HepG2 (cell line): ENCODE data around the gene ELK1. TPM values are rescaled to one million over a fixed set of nuclear protein-coding genes. Genes with fewer than 3 reads are reported as not detected.
A peak's percentile ranks its signal among the peaks of the same experiment; 100 is the strongest.

Experiments used
- IKZF1 ChIP-seq: fragments of 450-650 bp; IDR thresholded peaks from 2 replicates; pipeline ENCODE4 v1.7.1; 2016
- JUND ChIP-seq: sonication (generic); formaldehyde crosslinking; IDR thresholded peaks from 2 replicates; pipeline ENCODE4 v1.8.0; 2022; ENCODE audit warnings: mild to moderate bottlenecking, missing genetic modification reagents
- MXD4 ChIP-seq: IDR thresholded peaks from 2 replicates; pipeline ENCODE4 v1.6.1; 2016; ENCODE audit warnings: mild to moderate bottlenecking, missing biosample characterization, missing genetic modification reagents
- PAWR ChIP-seq: sonication (generic); formaldehyde crosslinking; IDR thresholded peaks from 2 replicates; pipeline ENCODE4 v1.4.0; 2020; ENCODE audit warnings: missing genetic modification reagents, mild to moderate bottlenecking, borderline replicate concordance
- PCBP1 ChIP-seq: fragments of 200-400 bp; formaldehyde crosslinking; IDR thresholded peaks from 2 replicates; pipeline ENCODE4 v1.6.1; 2017; ENCODE audit warnings: mild to moderate bottlenecking, low read depth, low read length, borderline replicate concordance
- PLSCR1 ChIP-seq: sonication (generic); formaldehyde crosslinking; IDR thresholded peaks from 2 replicates; pipeline ENCODE4 v1.5.0; 2020; ENCODE audit warnings: missing genetic modification reagents, mild to moderate bottlenecking, borderline replicate concordance
- RELA ChIP-seq: sonication (generic); formaldehyde crosslinking; IDR thresholded peaks from 2 replicates; pipeline ENCODE4 v1.4.0; 2020; ENCODE audit warnings: missing genetic modification reagents
- SUZ12 ChIP-seq: fragments of 150-350 bp; IDR thresholded peaks from 2 replicates; pipeline ENCODE4 v1.6.1; 2014; ENCODE audit warnings: low read depth, low read length
- YEATS4 ChIP-seq: sonication (generic); formaldehyde crosslinking; IDR thresholded peaks from 2 replicates; pipeline ENCODE4 v1.4.0; 2020; ENCODE audit warnings: missing genetic modification reagents, borderline replicate concordance
- ZNF234 ChIP-seq: sonication (generic); formaldehyde crosslinking; conservative IDR thresholded peaks from 2 replicates; pipeline ENCODE4 v1.5.1; 2020; ENCODE audit warnings: mild to moderate bottlenecking, missing genetic modification reagents
- ZNF777 ChIP-seq: sonication (generic); formaldehyde crosslinking; IDR thresholded peaks from 2 replicates; pipeline ENCODE4 v1.4.0; 2020; ENCODE audit warnings: missing genetic modification reagents
- ZNF782 ChIP-seq: sonication (generic); formaldehyde crosslinking; IDR thresholded peaks from 2 replicates; pipeline ENCODE4 v1.4.0; 2020; ENCODE audit warnings: missing genetic modification reagents, mild to moderate bottlenecking, borderline replicate concordance
- ZNF839 ChIP-seq: sonication (generic); formaldehyde crosslinking; IDR thresholded peaks from 2 replicates; pipeline ENCODE4 v1.4.0; 2020; ENCODE audit warnings: missing genetic modification reagents, mild to moderate bottlenecking, borderline replicate concordance
- polyA plus RNA-seq, 8 experiments: library from polyadenylated mRNA; depleted of rRNA in 3 of 8; stranded (reverse) in 7 of 8; unstranded in 1 of 8; fragments of >200 nt; fragmentation: Illumina TruSeq in 4 of 8; extraction: Trizol in 4 of 8; gene quantifications; 2 replicates each; pipeline versions ENCODE4 v1.2.1 to v1.2.3, GENCODE V29; 2011 to 2016; ENCODE audit warnings: low read depth in 4 of 8, missing spikeins in 1 of 8, mixed read lengths in 1 of 8; ENCODE audit not compliant: insufficient read depth in 1 of 8
- total RNA-seq, 5 experiments: library from RNA; depleted of rRNA; stranded (reverse); fragments of >200 nt; fragmentation: Illumina TruSeq; extraction: Trizol; gene quantifications; 2 replicates each; pipeline ENCODE4 v1.2.3, GENCODE V29; 2016; ENCODE audit warnings: low read depth in 1 of 5
- TF ChIP-seq, protein P1 (sequence below): sonication (generic); formaldehyde crosslinking; IDR thresholded peaks from 2 replicates; pipeline ENCODE4 v1.5.0; 2020; ENCODE audit warnings: mild to moderate bottlenecking, missing genetic modification reagents, borderline replicate concordance
- TF ChIP-seq, protein P2 (sequence below): sonication (generic); formaldehyde crosslinking; IDR thresholded peaks from 2 replicates; pipeline ENCODE4 v1.5.1; 2020; ENCODE audit warnings: mild to moderate bottlenecking, missing genetic modification reagents, borderline replicate concordance
- TF ChIP-seq, protein P3 (sequence below): sonication (generic); formaldehyde crosslinking; IDR thresholded peaks from 2 replicates; pipeline ENCODE4 v1.4.0; 2020; ENCODE audit warnings: missing genetic modification reagents

ELK1 gene
- total and polyA plus RNA-seq, 2 of the 13 experiments (the other 11 are each of a cell fraction or from before 2014, with no cell fraction given): 4.3 to 7.2 TPM

- TF ChIP-seq, protein P1, sequence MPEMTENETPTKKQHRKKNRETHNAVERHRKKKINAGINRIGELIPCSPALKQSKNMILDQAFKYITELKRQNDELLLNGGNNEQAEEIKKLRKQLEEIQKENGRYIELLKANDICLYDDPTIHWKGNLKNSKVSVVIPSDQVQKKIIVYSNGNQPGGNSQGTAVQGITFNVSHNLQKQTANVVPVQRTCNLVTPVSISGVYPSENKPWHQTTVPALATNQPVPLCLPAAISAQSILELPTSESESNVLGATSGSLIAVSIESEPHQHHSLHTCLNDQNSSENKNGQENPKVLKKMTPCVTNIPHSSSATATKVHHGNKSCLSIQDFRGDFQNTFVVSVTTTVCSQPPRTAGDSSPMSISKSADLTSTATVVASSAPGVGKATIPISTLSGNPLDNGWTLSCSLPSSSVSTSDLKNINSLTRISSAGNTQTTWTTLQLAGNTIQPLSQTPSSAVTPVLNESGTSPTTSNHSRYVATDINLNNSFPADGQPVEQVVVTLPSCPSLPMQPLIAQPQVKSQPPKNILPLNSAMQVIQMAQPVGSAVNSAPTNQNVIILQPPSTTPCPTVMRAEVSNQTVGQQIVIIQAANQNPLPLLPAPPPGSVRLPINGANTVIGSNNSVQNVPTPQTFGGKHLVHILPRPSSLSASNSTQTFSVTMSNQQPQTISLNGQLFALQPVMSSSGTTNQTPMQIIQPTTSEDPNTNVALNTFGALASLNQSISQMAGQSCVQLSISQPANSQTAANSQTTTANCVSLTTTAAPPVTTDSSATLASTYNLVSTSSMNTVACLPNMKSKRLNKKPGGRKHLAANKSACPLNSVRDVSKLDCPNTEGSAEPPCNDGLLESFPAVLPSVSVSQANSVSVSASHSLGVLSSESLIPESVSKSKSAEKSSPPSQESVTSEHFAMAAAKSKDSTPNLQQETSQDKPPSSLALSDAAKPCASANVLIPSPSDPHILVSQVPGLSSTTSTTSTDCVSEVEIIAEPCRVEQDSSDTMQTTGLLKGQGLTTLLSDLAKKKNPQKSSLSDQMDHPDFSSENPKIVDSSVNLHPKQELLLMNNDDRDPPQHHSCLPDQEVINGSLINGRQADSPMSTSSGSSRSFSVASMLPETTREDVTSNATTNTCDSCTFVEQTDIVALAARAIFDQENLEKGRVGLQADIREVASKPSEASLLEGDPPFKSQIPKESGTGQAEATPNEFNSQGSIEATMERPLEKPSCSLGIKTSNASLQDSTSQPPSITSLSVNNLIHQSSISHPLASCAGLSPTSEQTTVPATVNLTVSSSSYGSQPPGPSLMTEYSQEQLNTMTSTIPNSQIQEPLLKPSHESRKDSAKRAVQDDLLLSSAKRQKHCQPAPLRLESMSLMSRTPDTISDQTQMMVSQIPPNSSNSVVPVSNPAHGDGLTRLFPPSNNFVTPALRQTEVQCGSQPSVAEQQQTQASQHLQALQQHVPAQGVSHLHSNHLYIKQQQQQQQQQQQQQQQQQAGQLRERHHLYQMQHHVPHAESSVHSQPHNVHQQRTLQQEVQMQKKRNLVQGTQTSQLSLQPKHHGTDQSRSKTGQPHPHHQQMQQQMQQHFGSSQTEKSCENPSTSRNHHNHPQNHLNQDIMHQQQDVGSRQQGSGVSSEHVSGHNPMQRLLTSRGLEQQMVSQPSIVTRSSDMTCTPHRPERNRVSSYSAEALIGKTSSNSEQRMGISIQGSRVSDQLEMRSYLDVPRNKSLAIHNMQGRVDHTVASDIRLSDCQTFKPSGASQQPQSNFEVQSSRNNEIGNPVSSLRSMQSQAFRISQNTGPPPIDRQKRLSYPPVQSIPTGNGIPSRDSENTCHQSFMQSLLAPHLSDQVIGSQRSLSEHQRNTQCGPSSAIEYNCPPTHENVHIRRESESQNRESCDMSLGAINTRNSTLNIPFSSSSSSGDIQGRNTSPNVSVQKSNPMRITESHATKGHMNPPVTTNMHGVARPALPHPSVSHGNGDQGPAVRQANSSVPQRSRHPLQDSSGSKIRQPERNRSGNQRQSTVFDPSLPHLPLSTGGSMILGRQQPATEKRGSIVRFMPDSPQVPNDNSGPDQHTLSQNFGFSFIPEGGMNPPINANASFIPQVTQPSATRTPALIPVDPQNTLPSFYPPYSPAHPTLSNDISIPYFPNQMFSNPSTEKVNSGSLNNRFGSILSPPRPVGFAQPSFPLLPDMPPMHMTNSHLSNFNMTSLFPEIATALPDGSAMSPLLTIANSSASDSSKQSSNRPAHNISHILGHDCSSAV (CRISPR knock-in tag): no peak
- peak; percentile 44; the same call in 1 of the 2 replicates for TF ChIP-seq MXD4 (CRISPR knock-in tag)
- TF ChIP-seq ZNF839 (CRISPR knock-in tag): no peak
- no peak for TF ChIP-seq ZNF777 (CRISPR knock-in tag)
- no peak for TF ChIP-seq SUZ12
- TF ChIP-seq, protein P2, sequence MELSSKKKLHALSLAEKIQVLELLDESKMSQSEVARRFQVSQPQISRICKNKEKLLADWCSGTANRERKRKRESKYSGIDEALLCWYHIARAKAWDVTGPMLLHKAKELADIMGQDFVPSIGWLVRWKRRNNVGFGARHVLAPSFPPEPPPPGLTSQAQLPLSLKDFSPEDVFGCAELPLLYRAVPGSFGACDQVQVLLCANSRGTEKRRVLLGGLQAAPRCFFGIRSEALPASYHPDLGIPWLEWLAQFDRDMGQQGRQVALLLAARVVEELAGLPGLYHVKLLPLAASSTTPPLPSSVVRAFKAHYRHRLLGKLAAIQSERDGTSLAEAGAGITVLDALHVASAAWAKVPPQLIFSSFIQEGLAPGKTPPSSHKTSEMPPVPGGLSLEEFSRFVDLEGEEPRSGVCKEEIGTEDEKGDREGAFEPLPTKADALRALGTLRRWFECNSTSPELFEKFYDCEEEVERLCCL (CRISPR knock-in tag): no peak
- TF ChIP-seq ZNF782 (CRISPR knock-in tag): 0 out of 2 replicates have a peak, but pooled peaks have one; percentile 35
- TF ChIP-seq YEATS4: 0 out of 2 replicates have a peak, but pooled peaks have one; percentile 34
- TF ChIP-seq PLSCR1 (CRISPR knock-in tag): no peak
- TF ChIP-seq ZNF234 (CRISPR knock-in tag): no peak
- no peak for TF ChIP-seq RELA (CRISPR knock-in tag)
- TF ChIP-seq PAWR (CRISPR knock-in tag): no peak
- TF ChIP-seq, protein P3, sequence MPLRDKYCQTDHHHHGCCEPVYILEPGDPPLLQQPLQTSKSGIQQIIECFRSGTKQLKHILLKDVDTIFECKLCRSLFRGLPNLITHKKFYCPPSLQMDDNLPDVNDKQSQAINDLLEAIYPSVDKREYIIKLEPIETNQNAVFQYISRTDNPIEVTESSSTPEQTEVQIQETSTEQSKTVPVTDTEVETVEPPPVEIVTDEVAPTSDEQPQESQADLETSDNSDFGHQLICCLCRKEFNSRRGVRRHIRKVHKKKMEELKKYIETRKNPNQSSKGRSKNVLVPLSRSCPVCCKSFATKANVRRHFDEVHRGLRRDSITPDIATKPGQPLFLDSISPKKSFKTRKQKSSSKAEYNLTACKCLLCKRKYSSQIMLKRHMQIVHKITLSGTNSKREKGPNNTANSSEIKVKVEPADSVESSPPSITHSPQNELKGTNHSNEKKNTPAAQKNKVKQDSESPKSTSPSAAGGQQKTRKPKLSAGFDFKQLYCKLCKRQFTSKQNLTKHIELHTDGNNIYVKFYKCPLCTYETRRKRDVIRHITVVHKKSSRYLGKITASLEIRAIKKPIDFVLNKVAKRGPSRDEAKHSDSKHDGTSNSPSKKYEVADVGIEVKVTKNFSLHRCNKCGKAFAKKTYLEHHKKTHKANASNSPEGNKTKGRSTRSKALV: no peak
- no peak for TF ChIP-seq IKZF1
- TF ChIP-seq PCBP1: no peak
- TF ChIP-seq JUND (CRISPR knock-in tag): peak; percentile 76; the same call in 1 of the 2 replicates
Observed at GRCh38 chrX:47619486-47620302, 30.7 kb downstream of the ELK1 start, which contains the start of gene SYN1 (continued).
